Fibroblast of skin of left quadriceps (primary cell): ENCODE measurements around the gene PLEKHG4B.
A peak's percentile ranks its signal among the peaks of the same experiment; 100 is the strongest.
"Not testable (repeated sequence)": the region's sequence is repeated elsewhere in the genome, so short reads cannot be mapped to it uniquely, and the experiment has no call there.

Source experiments
- DNase-seq, 2 experiments: peaks; one replicate each; pipeline ENCODE4 v3.0.0-alpha.2; 2013; ENCODE audit warnings: low read depth in 2 of 2

Gene PLEKHG4B

DNA sequence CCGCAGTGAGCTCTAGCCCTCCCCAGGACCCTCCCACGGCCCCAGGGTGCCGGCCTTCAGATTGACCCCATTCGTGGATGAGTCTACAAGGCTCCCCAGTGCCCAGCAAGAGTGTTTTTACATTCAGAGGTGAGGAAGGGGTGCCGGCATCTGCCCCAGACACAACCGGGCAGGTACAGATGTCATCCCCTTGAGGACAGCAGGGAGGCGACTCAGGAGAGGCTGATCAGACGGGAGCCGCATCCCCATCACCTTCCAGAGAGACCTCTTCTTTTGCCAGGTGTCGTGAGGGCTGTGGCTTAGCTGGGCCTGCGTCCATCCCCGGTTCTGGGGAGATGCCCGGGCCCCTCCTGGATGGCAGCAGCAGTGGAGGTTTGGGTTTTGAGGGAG is 95.1 kb downstream of the PLEKHG4B start:
- no peak for DNase-seq

DNA sequence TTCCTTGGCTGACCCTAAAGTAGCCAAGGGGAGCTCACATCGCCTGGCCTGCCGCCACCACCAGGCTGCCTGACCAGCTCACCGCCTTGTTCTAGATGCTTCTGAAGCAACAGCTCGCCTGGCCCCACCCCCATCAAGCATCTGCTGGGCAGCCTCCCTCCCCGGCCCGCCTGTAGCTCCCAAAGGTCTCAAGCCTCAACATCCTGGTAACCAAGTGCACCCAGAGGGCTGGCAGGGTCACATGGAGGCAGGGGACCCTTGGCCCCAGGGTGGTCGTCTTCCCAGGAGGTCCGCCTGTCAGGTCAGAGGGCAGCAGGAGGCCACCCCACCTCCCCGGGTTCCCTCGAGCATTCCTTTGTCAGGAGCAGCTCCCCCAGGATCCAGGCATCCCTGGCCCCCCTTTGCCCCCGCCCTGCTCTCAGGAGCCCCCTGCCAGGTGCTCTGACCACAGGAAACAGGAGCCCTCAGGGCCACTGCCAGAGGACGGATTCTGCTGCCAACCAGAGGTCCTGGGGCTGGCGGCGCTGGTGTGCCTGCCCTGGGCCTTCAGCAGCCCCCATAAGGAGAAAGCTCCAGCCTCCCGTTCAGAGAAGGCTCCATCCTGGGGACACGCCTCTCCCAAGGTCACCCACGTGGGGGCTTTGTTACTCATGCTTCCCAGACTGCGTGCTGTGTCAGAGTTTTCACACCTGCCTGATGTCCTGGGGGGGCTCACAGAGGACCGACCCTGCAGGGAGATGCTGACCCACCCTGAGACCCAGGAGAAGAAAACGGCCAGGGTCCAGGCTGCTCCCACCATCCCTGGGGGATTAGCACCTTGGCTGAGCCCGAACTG is 95.9 kb downstream of the PLEKHG4B start:
- no peak for DNase-seq

DNA sequence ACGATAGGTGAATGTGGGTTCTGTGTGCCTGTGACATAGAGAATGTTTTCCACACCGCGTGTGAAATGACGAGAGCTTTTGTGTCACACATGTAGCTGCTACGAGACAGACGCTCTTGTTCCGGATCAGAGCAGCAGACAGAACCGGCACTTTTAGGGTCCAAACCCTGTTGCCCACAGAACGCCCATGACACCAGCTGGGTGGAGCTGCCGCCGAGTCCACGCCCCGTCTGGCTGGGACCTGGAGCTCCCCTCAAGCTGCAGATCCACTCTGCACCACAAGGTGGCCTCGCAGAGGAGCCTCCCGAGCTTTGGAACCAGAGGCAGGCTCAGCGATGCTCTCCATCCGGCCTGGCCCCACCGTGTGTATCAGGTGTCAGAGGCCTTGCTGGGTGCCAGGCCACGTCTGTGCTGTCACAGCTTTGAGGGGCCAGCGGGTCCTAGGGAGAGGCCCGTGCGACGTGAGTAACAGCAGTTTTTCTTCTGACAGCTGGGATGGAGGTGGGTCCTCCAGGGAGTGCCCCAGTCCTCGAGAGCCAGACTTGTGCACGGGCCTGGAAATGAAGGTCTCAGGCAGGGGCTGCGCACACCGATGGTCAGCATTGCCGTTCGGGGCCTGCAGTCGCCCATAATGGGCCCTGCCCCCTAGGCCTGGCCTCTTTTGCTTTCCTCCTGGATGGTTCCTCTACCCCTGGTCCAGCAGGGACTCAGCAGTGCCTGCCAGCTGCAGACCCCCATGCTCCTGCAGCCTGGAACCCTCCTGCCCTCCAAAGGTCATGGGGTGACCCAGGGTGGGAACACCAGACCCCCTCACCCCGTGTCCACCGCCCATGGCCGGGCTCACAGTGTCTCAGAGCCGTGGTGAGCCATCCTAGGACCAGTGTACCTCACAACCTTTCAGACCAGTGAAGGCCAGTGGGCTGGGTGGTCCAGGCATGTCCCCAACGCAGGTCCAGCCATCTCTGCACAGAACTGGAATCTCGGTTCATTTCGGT is 96.8 kb downstream of the PLEKHG4B start:
- DNase-seq, result peak; percentile 54 to 55

DNA sequence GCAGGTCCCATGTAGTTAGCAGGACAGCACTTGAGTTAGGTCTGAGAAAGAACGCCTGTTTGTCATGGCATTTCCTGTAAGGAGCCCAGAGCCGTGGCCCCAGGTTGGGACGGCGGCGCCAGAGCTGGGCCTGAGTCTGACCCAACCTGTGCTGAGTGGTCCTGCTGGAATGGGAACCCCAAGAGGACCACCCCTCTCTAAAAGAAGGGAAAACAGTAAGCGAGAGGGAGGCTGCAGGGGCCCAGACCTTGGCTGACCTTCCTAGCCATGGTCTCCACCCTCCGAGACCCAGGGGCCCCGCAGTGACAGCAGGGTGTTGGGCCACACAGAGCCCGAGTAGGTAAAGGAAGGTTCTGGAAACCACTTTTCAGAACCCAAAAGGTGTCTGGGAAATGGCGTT is 97.5 kb downstream of the PLEKHG4B start:
- DNase-seq, result no peak

DNA sequence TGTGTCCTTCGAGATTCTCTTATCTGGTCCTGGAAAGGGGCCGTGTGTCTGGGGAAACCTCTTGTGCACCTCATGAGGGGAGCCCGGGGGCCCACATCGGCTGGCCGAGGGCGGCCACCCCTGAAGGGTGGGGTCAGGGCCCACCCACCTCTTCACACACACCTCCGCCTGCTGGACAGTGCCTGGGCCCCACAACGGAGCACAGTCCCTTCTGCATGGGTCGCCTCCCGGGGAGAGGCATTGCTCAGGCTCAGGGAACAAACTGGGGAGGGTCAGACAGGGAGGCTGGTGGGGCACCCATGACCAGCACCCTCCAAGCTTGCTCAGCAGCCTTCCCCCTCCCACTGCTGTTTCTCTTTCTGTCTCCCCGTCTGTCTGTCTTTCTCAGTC is 98.0 kb downstream of the PLEKHG4B start:
- no peak for DNase-seq

DNA sequence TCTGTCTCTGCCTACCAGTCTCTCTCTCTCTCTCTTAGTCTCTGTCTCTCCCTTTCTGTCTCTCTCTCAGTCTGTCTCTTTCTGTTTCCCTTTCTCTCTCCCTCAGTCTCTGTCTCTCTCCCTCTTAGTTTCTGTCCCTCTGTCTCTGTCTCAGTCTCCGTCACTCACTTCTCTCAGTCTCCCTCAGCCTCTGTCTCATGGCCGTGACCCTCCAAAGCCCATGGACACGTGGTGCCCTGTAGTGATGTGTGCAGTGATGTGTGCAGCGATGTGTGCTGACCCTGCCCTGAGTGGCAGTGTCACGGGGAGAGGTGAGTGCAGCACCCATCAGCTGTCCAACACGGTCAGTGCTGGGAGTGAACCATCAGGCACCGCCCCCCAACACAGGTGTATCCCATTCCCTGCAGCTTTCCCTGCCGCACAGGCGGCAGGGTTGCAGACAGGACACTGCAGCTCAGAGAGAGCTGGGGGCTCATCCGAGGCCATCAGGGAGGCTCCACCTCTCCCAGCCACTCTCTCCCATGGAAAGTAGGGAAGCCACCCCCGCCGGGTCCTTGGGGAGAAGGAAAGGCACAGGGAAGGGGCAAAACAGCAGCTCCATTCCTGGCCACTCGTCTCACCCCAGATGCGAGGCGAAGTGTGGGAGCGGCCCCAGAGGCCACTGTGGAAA is 98.5 kb downstream of the PLEKHG4B start:
- no peak for DNase-seq

DNA sequence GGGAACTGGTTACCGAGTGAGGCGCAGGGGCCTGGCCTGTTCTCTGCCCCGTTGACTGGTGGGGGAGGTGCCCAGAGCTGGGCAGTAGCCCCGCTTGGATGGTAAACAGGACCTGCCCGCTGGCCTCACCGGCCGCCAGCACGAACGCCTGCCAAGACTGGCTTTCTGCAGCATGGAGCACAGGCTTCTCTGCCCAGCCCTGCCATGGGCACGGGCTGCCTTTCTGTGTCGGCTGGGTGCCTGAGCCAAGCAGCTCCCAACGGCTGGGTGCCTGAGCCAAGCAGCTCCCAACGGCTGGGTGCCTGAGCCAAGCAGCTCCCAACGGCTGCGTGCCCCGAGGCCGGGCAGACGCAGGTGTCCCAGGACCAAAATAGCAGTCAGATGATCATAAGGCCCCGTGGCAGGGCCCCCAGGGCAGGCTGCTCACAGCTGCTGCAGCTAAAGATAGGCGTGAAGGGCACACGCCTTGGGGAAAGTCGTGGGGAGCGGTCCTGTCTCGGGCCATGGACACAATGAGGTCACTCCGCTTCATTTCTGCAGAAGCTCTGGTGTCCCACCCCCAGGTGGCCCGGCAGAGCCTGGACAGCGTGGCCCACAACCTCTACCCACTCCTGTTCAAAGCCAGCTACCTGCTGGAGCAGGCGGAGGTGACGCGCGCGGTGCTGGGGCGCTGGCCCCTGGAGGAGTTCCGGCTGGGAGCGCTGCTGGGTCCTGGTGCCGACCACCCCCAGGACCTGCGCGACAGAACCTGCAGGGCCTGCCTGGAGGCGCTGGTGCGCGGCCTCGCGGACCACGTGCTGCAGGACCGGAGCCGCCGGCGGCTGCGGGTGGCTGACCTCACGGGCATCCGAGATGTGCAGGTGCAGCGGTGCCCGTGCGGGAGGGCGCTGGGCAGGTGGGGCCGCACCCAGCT is 99.3 kb downstream of the PLEKHG4B start, which contains the start of gene LRRC14B:
Gene LRRC14B (plus strand): TSS at position 460 of the 913 bp plus-strand sequence. CDS start 44 bp downstream, at position 504.
- no peak for DNase-seq

DNA sequence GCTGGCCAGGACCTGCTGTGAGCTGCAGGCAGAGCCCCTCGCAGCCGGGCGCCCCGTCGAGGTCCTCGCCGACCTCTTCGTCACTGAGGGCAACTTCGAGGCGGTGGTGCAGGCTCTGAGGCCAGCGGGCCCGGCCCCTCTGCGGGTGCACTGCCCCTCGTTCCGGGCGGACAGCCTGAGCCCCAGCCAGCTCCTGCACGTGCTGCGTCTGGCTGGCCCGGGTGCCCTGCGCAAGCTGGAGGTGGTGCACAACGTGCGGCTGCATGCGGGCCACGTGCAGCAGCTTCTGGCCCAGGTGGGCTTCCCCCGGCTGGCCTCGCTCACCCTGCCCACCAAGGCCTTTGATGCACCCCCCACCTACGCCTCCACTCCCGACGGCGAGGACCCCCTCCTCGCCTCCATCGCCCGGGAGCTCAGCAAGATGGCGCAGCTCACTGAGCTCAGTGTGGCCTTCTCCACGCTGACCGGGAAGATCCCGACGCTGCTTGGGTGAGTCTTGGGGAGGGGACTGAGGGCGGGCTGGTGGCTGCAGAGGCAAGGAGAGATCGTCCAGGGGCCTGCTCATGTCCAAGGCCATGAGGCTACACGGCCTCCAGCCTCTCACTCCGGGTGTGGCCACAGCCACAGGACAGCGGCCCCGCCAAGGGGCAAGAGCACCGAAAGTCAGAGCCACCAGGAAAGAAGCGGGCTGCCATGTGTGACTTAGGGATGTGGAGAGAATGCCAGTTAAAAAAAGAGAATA is 100.2 kb downstream of the PLEKHG4B start:
- DNase-seq, result no peak

DNA sequence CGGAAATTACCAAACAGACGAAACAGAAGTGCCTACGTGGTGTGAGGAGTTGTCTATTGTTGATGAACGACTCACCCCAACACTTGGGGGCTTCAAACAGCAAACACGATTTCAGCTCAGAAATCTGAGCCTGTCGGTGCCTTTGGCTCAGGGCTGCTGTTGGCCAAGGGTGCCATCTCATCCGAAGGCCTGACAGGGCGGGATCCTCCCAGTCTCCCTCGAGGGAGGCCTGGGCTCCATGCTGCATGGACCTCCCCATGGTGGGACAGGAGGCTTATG is 100.7 kb downstream of the PLEKHG4B start:
- DNase-seq, result no peak

DNA sequence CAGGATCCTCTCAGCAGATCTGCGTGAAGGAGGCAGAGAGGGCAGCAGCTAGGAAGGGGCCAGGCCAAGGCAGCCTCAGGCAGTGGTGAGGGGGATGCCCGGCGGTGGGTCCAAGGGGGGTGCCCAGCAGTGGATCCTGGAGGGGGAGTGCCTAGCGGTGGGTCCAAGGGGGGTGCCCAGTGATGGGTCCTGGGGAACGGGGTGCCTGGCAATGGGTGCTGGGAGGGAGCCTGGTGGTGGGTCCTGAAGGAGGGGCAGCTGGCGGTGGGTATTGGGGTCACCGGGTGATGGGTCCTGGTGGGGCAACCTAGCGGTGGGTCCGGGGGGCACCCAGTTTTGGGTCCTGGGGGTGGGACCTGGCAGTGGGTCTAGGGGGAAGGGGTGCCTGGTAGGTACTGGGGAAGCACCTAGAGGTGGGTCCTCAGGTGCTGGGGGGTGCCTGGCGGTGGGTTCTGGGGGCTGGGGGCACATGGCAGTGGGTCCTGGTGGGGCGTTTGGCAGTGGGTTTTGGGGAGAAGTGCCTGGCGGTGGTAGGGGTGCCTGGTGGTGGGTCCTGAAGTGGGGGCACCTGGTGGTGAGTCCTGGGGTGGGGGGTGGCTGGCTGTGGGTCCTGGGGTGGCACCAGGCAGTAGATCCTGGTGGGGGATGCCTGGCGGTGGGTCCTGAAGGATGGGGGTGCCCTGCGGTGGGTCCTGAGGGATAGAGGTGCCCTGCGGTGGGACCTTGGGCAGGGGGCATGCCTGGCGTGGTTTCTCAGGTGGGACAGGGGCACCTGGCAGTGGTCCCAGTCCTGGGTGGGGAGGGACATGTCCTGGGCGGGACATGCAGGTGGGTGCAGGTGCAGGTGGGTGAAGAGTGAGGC is 101.2 kb downstream of the PLEKHG4B start:
- DNase-seq, result no peak

DNA sequence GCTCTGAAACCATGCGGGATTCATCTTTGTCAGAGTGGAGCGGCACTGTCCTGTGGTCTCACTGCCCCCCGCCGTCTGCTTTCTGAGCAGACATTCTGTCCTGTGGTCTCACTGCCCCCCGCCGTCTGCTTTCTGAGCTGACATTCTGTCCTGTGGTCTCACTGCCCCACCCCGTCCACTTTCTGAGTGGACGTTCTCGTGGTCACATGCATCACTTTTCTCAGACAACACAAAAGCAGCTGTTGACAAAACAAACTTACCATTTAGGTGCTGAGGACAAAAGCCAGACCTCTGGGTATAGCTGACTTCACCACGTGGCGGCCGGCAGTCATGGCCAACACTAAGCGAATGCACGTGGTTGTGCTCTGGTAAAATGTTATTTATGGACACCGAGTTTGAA is 102.1 kb downstream of the PLEKHG4B start:
- no peak for DNase-seq

DNA sequence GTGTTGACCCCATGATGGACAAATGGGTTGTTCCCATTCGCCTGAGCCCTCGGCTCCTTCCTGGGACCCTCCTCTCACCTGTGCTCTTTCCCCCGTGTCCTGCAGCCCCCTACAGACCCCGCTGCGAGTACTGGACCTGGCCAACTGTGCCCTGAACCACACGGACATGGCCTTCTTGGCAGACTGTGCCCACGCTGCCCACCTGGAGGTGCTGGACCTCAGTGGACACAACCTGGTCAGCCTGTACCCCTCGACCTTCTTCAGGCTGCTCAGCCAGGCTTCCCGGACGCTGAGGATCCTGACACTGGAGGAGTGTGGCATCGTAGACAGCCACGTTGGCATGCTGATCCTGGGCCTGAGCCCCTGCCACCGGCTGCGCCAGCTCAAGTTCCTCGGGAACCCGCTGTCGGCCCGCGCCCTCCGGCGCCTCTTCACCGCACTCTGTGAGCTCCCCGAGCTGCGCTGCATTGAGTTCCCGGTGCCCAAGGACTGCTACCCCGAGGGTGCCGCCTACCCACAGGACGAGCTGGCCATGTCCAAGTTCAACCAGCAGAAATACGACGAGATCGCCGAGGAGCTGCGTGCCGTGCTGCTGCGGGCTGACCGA is 102.7 kb downstream of the PLEKHG4B start:
- no peak for DNase-seq

DNA sequence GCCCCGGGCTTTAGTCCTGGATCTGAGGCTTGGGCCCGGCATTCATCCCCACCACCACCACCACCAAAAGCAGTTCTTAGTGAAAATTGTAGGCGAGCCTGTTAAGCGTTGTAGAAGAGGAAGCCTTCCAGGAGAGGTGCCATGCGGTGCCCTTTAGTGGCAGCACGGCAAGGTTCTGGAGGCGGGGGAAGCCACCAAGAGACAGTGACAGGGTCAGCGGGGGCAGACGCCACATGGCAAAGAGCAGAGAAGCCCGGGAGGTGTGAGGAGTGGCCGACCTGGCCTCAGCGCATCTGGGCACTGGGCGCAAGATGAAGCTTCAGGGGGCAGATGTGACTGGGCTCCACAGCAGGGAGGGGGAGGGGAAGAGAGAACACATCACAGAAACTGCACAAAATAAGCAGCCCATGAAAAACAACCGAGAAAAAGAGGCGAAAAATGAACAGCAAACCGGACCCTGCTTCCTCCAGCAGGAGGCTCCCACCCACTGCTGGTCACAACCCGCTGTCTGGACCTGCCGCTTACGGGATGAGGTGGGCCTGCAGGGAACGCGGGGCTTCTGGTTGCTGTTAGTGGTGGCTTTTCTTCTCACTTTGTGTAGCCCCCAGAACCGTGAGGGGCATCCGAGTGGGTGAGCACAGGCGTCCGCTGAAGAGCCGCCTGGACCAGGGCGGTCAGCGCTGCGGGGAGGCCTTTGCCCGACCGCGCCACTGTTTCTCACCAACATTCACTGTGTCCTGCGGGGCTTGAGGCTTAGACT is 103.6 kb downstream of the PLEKHG4B start:
- no peak for DNase-seq

DNA sequence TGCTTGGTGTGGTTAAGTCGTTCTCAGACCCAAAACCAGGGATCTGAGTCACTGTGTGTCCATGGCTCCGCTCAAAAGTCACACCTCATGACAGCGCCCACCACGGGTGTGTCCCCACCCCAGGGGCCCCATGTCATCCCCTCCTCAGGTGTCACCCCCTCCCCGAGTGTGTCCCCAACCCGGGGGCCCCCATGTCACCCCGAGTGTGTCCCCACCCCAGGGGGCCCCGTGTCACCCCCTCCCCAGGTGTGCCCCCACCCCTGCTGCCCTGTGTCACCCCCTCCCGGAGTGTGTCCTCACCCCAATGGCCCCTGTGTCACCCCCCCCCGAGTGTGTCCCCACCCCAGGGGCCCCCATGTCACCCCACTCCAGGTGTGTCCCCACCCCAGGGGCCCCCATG is 104.4 kb downstream of the PLEKHG4B start:
- DNase-seq, result no peak

DNA sequence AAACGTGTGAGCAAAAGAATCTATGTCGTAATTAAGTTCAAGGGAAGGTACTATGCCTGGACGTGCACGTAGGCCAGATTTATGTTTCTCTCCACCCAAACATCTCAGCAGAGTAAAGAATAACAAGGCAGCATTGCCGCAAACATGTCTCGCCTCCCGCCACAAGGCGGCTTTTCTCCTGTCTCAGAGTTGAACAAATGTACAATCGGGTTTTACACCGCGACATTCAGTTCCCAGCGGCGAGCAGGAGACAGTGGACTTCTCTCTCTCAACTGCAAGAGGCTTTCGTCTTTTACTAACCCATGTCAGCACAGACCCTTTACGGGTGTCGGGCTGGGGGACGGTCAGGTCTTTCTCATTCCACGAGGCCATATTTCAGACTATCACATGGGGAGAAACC is 105.1 kb downstream of the PLEKHG4B start:
- DNase-seq, result not testable (repeated sequence)

DNA sequence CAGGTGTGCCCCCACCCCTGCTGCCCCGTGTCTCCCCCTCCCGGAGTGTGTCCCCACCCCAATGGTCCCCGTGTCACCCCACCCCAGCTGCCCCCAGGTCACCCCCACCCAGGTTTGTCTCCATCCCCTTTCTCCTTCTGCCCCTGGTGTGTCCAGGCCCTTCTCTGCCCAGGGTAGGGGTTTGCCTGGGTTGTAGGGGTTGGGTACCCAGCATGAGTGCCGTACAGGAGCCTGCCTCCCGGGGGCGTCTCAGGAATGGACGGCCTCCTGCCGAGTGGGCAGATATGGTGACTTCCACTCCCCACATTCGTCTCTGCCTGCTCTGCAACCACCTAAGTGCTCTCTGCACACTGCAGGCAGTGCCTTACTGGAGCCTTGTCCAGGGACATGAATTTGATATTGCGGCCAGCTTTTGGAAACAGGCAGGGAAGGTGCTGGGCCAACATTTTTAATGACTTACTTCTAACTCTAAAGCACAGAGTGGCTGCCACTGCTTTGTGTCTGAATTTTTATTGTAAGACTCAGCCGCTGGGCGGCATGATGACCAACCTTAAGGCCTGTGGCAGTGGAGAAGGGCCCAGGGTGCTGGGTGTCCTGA is 106.0 kb downstream of the PLEKHG4B start:
- no peak for DNase-seq

DNA sequence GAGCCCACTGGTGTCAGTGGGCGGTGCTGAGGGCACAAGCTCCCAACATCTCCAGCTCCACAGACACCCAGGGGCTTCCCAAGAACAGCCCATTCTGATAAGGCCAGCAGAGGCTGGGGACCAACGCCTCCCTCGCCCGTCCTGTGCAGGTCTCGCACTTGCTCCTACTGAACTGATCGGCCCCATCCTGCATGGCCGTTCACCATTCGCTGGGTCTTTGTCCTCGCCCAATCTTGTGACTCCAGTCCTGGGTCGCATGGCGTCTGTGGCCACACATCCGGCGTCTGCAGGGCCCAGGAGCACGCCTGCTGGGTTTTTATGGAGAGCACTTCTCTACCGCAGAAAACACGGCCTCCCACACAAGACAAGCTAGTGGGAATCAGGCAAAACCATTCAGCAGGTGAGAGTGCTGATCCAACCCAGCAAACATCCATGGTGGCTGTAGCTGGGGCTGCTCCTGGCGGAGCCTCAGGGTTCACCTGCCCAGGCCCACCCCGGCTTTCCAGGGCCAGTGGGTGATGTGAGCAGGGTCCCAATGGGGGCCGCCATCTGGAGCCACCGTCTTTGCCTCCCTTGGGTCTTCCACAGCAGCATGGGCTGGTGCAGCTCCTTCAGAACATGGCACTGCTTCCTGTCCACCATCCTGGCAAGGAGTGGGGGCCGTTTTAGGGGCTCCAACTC is 106.7 kb downstream of the PLEKHG4B start:
- DNase-seq, result no peak
